WTC11 (cell line): Measurements from ENCODE around the gene POTEM.
"Not testable (repeated sequence)": the region's sequence is repeated elsewhere in the genome, so short reads cannot be mapped to it uniquely, and the experiment has no call there.

Source experiments
- E2F4 ChIP-seq: sonication (generic); formaldehyde crosslinking; IDR thresholded peaks from 2 replicates; pipeline ENCODE4 v1.8.1; 2022; ENCODE audit warnings: low read depth, mild to moderate bottlenecking, moderate library complexity, missing genetic modification reagents, borderline replicate concordance
- ESRRA ChIP-seq: sonication (generic); formaldehyde crosslinking; IDR thresholded peaks from 2 replicates; pipeline ENCODE4 v1.8.1; 2022; ENCODE audit warnings: mild to moderate bottlenecking, missing genetic modification reagents, borderline replicate concordance
- NFYB ChIP-seq: sonication (generic); formaldehyde crosslinking; conservative IDR thresholded peaks from 2 replicates; pipeline ENCODE4 v1.8.0; 2022; ENCODE audit warnings: low read depth, missing genetic modification reagents
- ZNF416 ChIP-seq: fragments of 250-450 bp; sonication (Bioruptor Pico); IDR thresholded peaks from 2 replicates; pipeline ENCODE4 v1.9.0; 2021; ENCODE audit warnings: mild to moderate bottlenecking, inconsistent platforms
- TF ChIP-seq, protein P1 (sequence below): fragments of 200-600 bp; IDR thresholded peaks from 2 replicates; pipeline ENCODE4 v1.8.0; 2022; ENCODE audit warnings: antibody characterized with exemption
- TF ChIP-seq, protein P2 (sequence below): fragments of 250-450 bp; sonication (Bioruptor Pico); IDR thresholded peaks from 2 replicates; pipeline ENCODE4 v1.9.0; 2021; ENCODE audit warnings: mild to moderate bottlenecking

DNA sequence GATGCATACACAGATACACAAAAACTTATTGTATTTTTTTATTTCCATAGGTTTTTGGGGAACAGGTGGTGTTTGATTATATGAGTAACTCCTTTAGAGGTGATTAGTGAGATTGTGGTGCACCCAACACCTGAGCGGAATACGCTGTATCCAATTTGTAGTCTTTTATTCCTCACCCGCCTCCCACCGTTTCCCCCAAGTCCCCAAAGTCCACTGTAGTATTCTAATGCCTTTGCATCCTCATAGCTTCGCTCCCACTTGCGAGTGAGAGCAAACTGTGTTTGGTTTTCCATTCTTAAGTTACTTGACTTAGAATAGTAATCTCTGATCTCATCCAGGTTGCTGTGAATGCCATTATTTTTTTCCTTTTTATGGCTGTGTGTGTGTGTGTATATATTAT is 17.3 kb upstream of the POTEM start:
- not testable (repeated sequence) for TF ChIP-seq ZNF416, E2F4, NFYB, ESRRA (CRISPR knock-in tag)
- TF ChIP-seq, protein P1, sequence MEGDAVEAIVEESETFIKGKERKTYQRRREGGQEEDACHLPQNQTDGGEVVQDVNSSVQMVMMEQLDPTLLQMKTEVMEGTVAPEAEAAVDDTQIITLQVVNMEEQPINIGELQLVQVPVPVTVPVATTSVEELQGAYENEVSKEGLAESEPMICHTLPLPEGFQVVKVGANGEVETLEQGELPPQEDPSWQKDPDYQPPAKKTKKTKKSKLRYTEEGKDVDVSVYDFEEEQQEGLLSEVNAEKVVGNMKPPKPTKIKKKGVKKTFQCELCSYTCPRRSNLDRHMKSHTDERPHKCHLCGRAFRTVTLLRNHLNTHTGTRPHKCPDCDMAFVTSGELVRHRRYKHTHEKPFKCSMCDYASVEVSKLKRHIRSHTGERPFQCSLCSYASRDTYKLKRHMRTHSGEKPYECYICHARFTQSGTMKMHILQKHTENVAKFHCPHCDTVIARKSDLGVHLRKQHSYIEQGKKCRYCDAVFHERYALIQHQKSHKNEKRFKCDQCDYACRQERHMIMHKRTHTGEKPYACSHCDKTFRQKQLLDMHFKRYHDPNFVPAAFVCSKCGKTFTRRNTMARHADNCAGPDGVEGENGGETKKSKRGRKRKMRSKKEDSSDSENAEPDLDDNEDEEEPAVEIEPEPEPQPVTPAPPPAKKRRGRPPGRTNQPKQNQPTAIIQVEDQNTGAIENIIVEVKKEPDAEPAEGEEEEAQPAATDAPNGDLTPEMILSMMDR = not testable (repeated sequence)
- TF ChIP-seq, protein P2, sequence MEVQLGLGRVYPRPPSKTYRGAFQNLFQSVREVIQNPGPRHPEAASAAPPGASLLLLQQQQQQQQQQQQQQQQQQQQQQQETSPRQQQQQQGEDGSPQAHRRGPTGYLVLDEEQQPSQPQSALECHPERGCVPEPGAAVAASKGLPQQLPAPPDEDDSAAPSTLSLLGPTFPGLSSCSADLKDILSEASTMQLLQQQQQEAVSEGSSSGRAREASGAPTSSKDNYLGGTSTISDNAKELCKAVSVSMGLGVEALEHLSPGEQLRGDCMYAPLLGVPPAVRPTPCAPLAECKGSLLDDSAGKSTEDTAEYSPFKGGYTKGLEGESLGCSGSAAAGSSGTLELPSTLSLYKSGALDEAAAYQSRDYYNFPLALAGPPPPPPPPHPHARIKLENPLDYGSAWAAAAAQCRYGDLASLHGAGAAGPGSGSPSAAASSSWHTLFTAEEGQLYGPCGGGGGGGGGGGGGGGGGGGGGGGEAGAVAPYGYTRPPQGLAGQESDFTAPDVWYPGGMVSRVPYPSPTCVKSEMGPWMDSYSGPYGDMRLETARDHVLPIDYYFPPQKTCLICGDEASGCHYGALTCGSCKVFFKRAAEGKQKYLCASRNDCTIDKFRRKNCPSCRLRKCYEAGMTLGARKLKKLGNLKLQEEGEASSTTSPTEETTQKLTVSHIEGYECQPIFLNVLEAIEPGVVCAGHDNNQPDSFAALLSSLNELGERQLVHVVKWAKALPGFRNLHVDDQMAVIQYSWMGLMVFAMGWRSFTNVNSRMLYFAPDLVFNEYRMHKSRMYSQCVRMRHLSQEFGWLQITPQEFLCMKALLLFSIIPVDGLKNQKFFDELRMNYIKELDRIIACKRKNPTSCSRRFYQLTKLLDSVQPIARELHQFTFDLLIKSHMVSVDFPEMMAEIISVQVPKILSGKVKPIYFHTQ (CRISPR knock-in tag) = not testable (repeated sequence)
